H9 (cell line): ENCODE measurements around the gene IL1RAP. TPM values are rescaled to one million over a fixed set of nuclear protein-coding genes. Genes with fewer than 3 reads are reported as not detected.

Source experiments
- DNase-seq: peaks from one replicate; pipeline ENCODE4 v3.0.0-alpha.2; 2017
- H2AFZ ChIP-seq: one replicate; pipeline ENCODE4 v1.6.1; 2013; ENCODE audit warnings: mild to moderate bottlenecking, low read length, control low read depth, moderate library complexity
- H2AK5ac ChIP-seq: 2 replicates; pipeline ENCODE4 v1.6.1; 2013; ENCODE audit warnings: low read length, control low read depth, mixed read lengths; ENCODE audit not compliant: insufficient read length
- H2BK120ac ChIP-seq: one replicate; pipeline ENCODE4 v1.6.1; 2013; ENCODE audit warnings: low read depth, mild to moderate bottlenecking, low read length, control low read depth, inconsistent platforms; ENCODE audit not compliant: poor library complexity, severe bottlenecking
- H2BK12ac ChIP-seq: 2 replicates; pipeline ENCODE4 v1.6.1; 2013; ENCODE audit warnings: low read length, control low read depth, mixed read lengths, low read depth; ENCODE audit not compliant: insufficient read length
- H2BK15ac ChIP-seq: 2 replicates; pipeline ENCODE4 v1.6.1; 2013; ENCODE audit warnings: low read depth, low read length, control low read depth
- H2BK20ac ChIP-seq: one replicate; pipeline ENCODE4 v1.6.1; 2013; ENCODE audit warnings: low read depth, mild to moderate bottlenecking, low read length, control low read depth, inconsistent platforms; ENCODE audit not compliant: poor library complexity, severe bottlenecking
- H2BK5ac ChIP-seq: 2 replicates; pipeline ENCODE4 v1.6.1; 2013; ENCODE audit warnings: low read length, control low read depth, mixed read lengths; ENCODE audit not compliant: insufficient read length
- H3K14ac ChIP-seq: 2 replicates; pipeline ENCODE4 v1.6.1; 2013; ENCODE audit warnings: low read length, control low read depth; ENCODE audit not compliant: insufficient read depth
- H3K18ac ChIP-seq: 2 replicates; pipeline ENCODE4 v1.6.1; 2013; ENCODE audit warnings: low read depth, mild to moderate bottlenecking, mixed read lengths, low read length, control low read depth; ENCODE audit not compliant: insufficient read length
- H3K23ac ChIP-seq: 2 replicates; pipeline ENCODE4 v1.6.1; 2013; ENCODE audit warnings: low read length, control low read depth, mixed read lengths, low read depth; ENCODE audit not compliant: insufficient read length
- H3K23me2 ChIP-seq: 2 replicates; pipeline ENCODE4 v1.6.1; 2013; ENCODE audit warnings: low read depth, mild to moderate bottlenecking, mixed read lengths, low read length, control low read depth; ENCODE audit not compliant: insufficient read length, poor library complexity, severe bottlenecking
- H3K27ac ChIP-seq: 2 replicates; pipeline ENCODE4 v1.5.1; 2013; ENCODE audit warnings: low read length, control low read depth, mixed read lengths, low read depth; ENCODE audit not compliant: insufficient read length
- H3K27me3 ChIP-seq: 2 replicates; pipeline ENCODE4 v1.6.1; 2013; ENCODE audit warnings: low read length, control low read depth, inconsistent platforms; ENCODE audit not compliant: insufficient read depth
- H3K4ac ChIP-seq: 2 replicates; pipeline ENCODE4 v1.6.1; 2013; ENCODE audit warnings: low read depth, mild to moderate bottlenecking, control low read depth, inconsistent platforms, low read length, moderate library complexity
- H3K4me1 ChIP-seq: 2 replicates; pipeline ENCODE4 v1.6.1; 2013; ENCODE audit warnings: low read length, control low read depth, inconsistent platforms; ENCODE audit not compliant: insufficient read depth
- H3K4me2 ChIP-seq: 2 replicates; pipeline ENCODE4 v1.6.1; 2013; ENCODE audit warnings: low read length, control low read depth, mixed read lengths; ENCODE audit not compliant: insufficient read length, insufficient read depth
- H3K56ac ChIP-seq: 2 replicates; pipeline ENCODE4 v1.6.1; 2013; ENCODE audit warnings: low read depth, mild to moderate bottlenecking, mixed read lengths, low read length, control low read depth; ENCODE audit not compliant: insufficient read length
- H3K79me1 ChIP-seq: 2 replicates; pipeline ENCODE4 v1.6.1; 2013; ENCODE audit warnings: low read depth, mild to moderate bottlenecking, moderate library complexity, low read length, control low read depth, inconsistent platforms; ENCODE audit not compliant: insufficient read depth, poor library complexity, severe bottlenecking
- H3K79me2 ChIP-seq: 2 replicates; pipeline ENCODE4 v1.6.1; 2013; ENCODE audit warnings: low read length, control low read depth, inconsistent platforms; ENCODE audit not compliant: insufficient read depth
- H3K9ac ChIP-seq: 2 replicates; pipeline ENCODE4 v1.6.1; 2013; ENCODE audit warnings: low read length, control low read depth, mixed read lengths; ENCODE audit not compliant: insufficient read length; ENCODE audit errors: extremely low read depth
- H3K9me3 ChIP-seq: one replicate; pipeline ENCODE4 v1.6.1; 2013; ENCODE audit warnings: low read depth, low read length, inconsistent platforms; ENCODE audit not compliant: control insufficient read depth
- H3T11ph ChIP-seq: one replicate; pipeline ENCODE4 v1.6.1; 2013; ENCODE audit warnings: mild to moderate bottlenecking, low read length, control low read depth, inconsistent platforms
- H4K20me1 ChIP-seq: one replicate; pipeline ENCODE4 v1.6.1; 2013; ENCODE audit not compliant: control insufficient read depth, insufficient read length, insufficient read depth
- H4K5ac ChIP-seq: 2 replicates; pipeline ENCODE4 v1.6.1; 2013; ENCODE audit warnings: low read depth, mild to moderate bottlenecking, mixed read lengths, low read length, control low read depth; ENCODE audit not compliant: insufficient read length
- H4K8ac ChIP-seq: replicated peaks from 2 replicates; pipeline ENCODE4 v1.6.1; 2013; ENCODE audit warnings: low read length, control low read depth, mixed read lengths, low read depth; ENCODE audit not compliant: insufficient read length
- H4K91ac ChIP-seq: 2 replicates; pipeline ENCODE4 v1.6.1; 2013; ENCODE audit warnings: low read depth, mild to moderate bottlenecking, moderate library complexity, mixed read lengths, low read length, control low read depth; ENCODE audit not compliant: insufficient read length
- H3K27ac Mint-ChIP-seq, 3 experiments: 2 replicates in 2 of 3; 3 replicates in 1 of 3; pipeline ENCODE4 v1.8.0; 2020 to 2021; ENCODE audit warnings: mixed read lengths in 3 of 3, mild to moderate bottlenecking in 1 of 3, moderate library complexity in 1 of 3
- H3K27me3 Mint-ChIP-seq: 2 replicates; pipeline ENCODE4 v1.8.0; 2021; ENCODE audit warnings: low read depth, mild to moderate bottlenecking, moderate library complexity, mixed read lengths
- H3K36me3 Mint-ChIP-seq, 3 experiments: 2 replicates in 2 of 3; 3 replicates in 1 of 3; pipeline ENCODE4 v1.8.0; 2020 to 2021; ENCODE audit warnings: low read depth in 3 of 3, mixed read lengths in 3 of 3; ENCODE audit not compliant: insufficient read depth in 1 of 3
- H3K4me1 Mint-ChIP-seq, 2 experiments: 2 replicates each; pipeline ENCODE4 v1.8.0; 2020; ENCODE audit warnings: mixed read lengths in 2 of 2
- H3K4me3 Mint-ChIP-seq, 2 experiments: 2 replicates in 1 of 2; 3 replicates in 1 of 2; pipeline ENCODE4 v1.8.0; 2020 to 2021; ENCODE audit warnings: mild to moderate bottlenecking in 2 of 2, mixed read lengths in 2 of 2, moderate library complexity in 1 of 2
- H3K9me3 Mint-ChIP-seq, 2 experiments: 2 replicates in 1 of 2; 3 replicates in 1 of 2; pipeline ENCODE4 v1.8.0; 2020; ENCODE audit warnings: mild to moderate bottlenecking in 2 of 2, mixed read lengths in 2 of 2, moderate library complexity in 1 of 2
- CTCF ChIP-seq: fragments of 200-600 bp; sonication (generic); conservative IDR thresholded peaks from 3 replicates; pipeline ENCODE4 v1.8.0; 2021; ENCODE audit warnings: antibody characterized with exemption, mild to moderate bottlenecking
- total RNA-seq: library from RNA; stranded (reverse); gene quantifications from 2 replicates; pipeline ENCODE4 v1.2.1, GENCODE V29; 2021

Gene IL1RAP
- total RNA-seq, 1 experiment from 2014 or later = 4.6 TPM

- DNase-seq = no peak
- Mint-ChIP-seq H3K4me3 (no peak overlapping the region), H3K36me3 (no peaks in the 10 kb centered on the region; a peak in 1 of 7 replicates), H3K4me1 (peaks cover 6 to 8% of the 10 kb centered on the region in 2 experiments; a peak in 3 of 4 replicates), H3K9me3 (no peaks in the 10 kb centered on the region), H3K27me3 (no peaks in the 10 kb centered on the region), H3K27ac (no peak overlapping the region)
- Histone ChIP-seq H2BK5ac (no peak overlapping the region), H3K18ac (no peak overlapping the region), H3K27ac (no peak overlapping the region), H4K91ac (no peak overlapping the region), H3T11ph (no peak overlapping the region), H3K14ac (no peak overlapping the region), H3K4me2 (no peak overlapping the region), H2BK12ac (no peak overlapping the region), H4K5ac (no peak overlapping the region), H3K9ac (no peak overlapping the region), H2AFZ (no peak overlapping the region), H2BK20ac (no peak overlapping the region), H4K8ac (no peak overlapping the region), H3K27me3 (no peaks in the 10 kb centered on the region), H3K79me1 (no peaks in the 10 kb centered on the region), H2BK15ac (no peak overlapping the region), H3K4ac (no peak overlapping the region), H3K23ac (no peak overlapping the region), H3K79me2 (no peaks in the 10 kb centered on the region), H2AK5ac (no peak overlapping the region), H3K4me1 (no peaks in the 10 kb centered on the region; the same call in 1 of the 2 replicates), H3K56ac (no peak overlapping the region), H3K9me3 (no peaks in the 10 kb centered on the region), H4K20me1 (no peaks in the 10 kb centered on the region), H3K23me2 (no peaks in the 10 kb centered on the region), H2BK120ac (no peak overlapping the region)
- TF ChIP-seq CTCF = no peak
Observed at GRCh38 chr3:190692256-190692655, 178.4 kb downstream of the IL1RAP start.
